ENCODE results near the gene CAPZB.

- TF ChIP-seq CTCF (IDR thresholded peaks at IDR 0.05; ENCODE audit: low read depth, low read length) (no peak), MYC (IDR thresholded peaks at IDR 0.05; ENCODE audit: low read depth, low read length) (no peak)
Observed at GRCh38 chr1:19404748-19405147, 80.6 kb downstream of the CAPZB start.

All from NB4 (cell line).